ENCODE results near the gene BCAS3.

GRCh38 chr17:61233991-61234750, 556.5 kb downstream of the BCAS3 start:
- TF ChIP-seq TAF1 (conservative IDR thresholded peaks at IDR 0.05) (no peak), CTCF (IDR thresholded peaks at IDR 0.05; ENCODE audit: low read depth, low read length, missing input control) (no peak), ATF3 (IDR thresholded peaks at IDR 0.05) (no peak)
